GM18508 (cell line): ENCODE measurements around the gene ARHGAP18.

Source experiments
- ATAC-seq: cut with Tn5 transposase; IDR thresholded peaks from one replicate; pipeline ENCODE4 v1.9.1; 2021; ENCODE audit warnings: moderate number of reproducible peaks; ENCODE audit not compliant: insufficient read depth, unreplicated experiment

The ARHGAP18 gene

DNA sequence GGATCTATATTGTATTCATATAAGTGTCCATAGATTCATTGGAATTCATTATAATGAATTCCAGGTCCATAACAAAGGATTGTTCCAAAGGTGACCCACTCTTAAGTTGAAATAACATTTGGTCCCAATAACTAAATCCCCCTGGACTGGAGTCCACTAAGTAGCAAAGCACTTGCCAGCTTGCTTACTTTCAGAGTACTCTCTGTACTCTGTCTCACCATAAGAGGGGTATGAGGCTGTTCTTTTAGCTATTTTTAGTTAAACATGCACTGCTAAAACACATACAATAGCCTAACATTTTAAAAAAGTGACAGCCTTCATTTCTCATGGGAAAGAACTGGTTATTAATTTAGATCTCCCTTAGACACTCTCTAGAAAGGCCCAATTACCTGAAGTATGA, 16.7 kb upstream of the ARHGAP18 start:
- ATAC-seq: no peak

GRCh38 chr6:129725341-129725740, 15.4 kb upstream of the ARHGAP18 start:
- no peak for ATAC-seq

DNA sequence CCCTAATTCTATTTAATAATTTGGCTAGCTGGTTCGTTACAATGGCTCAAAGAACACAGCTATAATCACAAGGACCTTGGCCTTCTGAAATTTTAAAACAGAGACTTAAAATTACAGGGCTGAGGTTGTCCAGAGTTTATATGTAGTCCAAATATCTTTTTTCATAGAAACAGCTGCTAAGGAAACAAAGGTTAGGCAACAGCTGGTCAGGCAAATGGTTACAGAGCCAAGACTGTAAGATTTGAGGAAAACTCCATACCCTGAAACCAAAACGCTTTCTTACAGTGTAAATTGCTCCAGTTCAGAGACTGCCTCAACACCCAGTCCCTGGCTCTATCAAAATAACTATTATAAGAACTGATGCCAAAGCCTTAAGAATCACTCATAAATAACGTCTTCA, 9.7 kb upstream of the ARHGAP18 start:
- ATAC-seq: no peak

DNA sequence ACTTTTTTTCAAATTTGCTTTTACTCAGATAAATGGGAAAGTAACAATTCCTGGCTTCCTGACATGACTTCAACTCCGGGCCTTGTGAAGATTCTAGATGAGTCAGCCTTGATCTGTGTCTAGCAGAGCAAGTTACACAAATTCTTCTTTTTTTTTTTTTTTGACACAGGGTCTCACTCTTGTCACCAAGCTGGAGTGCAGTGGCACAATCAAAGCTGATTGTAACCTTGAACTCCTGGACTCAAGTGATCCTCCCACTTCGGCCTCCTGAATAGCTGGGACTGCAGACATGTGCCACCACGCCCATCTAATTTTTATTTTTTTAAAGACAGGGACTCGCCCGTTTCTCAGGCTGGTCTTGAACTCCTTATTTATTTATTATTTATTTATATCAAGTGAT, 7.3 kb upstream of the ARHGAP18 start:
- ATAC-seq: no peak

DNA sequence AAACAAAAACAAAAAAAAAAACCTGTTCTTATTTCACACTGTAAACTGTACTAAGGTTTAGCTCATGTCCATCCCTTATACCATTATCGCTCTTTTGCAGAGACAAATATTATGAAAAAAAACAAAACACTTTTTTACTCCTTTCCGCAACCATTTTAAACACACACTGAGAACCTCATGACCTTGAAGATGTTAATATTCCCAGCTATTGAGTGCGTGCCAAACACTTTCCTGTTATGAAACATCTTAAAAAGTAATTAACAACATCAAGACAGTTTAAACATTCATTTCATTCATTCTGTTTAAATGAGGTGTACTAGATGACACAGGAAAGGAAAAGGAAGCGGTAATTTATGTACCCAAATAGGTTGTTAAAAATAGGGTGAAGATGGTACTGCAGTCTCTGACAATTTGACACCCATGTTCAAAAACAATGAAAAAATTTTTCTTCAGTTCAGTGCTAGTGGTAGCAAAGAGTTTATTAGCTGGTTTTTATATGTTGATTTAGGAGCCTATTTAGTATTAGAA, 3.9 kb upstream of the ARHGAP18 start:
- no peak for ATAC-seq

DNA sequence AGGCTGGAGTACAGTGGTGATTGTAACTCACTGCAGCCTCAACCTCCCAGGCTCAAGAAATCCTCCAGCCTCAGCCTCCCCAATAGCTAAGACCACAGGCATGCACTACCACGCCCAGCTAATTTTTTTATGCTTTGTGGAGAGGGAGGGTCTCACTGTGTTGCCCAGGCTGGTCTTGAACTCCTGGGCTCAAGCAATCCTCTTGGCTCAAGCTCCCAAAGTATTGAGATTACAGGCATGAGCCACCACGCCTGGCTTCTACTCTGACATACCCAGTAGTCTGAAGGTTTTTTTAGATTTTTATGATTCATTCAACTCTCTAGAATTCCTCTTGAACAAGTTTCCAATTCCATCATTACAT, 1.3 kb upstream of the ARHGAP18 start:
- ATAC-seq: no peak

DNA sequence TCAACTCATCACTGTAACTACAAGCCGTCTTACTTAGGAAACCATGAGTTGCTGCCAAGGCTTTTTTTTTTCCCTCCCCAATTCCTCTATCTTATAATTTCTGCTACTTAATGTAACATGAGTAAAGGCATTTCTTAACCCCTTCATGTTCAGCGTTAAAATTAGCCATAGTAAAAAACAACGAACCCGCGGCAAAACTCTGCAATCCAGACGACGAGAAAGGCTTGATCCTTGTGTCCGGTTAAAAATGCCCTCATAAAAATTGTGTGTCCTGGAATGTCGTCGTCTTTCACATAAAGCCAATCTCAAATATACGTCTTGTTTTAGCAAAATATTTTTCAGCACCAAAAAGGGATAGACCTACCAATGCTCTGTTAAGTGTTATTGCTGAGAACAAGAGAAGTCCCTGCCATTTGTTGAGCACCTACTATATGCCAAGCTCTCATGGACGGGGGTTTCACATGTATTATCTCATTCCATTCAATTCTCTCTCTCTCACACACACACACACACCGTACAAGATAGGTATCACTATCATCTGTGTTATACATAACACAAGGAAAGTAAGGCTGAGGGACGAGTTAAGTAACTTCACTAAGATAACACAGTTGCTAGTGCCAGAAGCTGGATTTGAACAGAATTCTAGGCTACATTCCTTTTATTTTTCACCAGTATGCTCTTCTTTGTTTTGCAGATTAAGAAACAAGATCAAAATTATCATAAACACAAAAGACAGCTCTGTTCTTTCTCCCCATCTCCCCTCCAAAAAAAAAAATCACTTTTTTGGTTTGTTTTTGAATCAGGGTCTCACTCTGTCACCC, 683 bp upstream of the ARHGAP18 start:
- ATAC-seq: no peak

DNA sequence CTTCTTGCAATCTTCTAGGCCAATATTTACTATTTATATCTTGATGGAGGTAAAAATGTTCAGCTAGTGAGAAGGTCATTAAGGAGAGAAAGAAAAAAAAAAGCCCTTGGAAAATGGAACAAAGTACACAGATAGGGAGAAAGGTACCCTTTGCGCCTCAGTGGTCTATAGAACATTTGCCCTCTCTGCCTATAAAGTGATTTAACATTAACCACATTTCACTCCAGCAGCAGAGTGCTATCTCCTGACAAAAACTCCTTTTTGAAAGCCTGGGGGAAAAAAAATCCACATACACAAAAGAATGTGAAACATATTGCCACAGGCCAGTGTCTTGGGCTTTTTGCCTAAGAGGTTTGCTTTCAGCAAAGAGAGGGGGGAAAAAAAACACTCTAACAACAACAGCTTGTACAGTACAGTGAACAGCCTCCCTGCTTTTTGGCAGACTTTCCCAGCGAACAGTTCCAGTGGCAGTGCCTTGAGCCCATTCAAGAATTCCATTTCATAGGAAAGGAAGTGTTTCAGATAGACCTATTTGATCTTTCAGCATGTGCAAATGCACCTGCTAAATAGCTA, 695 bp downstream of the ARHGAP18 start:
- no peak for ATAC-seq

GRCh38 chr6:129708496-129709195, 1.3 kb downstream of the ARHGAP18 start:
- no peak for ATAC-seq

DNA sequence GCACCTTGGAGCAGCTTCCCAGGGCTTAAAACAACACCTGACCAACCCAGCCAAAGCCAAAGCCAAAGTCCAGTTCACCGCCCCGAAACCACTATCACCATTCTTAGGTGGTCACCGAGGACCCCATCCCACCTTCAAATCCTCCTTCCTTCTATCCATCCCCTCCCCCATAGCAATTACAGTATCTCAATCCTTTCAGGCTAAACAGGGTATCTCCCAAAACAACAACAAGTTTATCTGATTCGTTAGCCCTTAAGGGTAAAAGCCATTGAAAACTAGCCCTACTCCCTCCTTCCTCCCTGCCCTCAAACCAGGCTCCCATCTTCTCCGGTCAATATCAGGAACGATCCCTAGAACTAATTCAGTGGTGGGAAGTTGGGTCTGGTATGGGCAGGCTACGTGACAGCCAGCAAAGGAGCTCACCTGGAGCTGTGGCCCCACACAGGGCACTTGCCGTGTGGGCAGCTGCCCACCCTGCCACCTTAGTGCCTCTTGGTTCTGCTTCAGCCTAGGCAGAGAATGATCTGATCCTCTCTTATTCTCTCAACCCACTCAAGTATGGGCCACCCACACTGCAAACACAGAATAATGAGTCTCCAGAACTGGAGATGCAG, 2.0 kb downstream of the ARHGAP18 start:
- ATAC-seq: no peak

- no peak for ATAC-seq
Observed at GRCh38 chr6:129707028-129707427, 2.9 kb downstream of the ARHGAP18 start.

DNA sequence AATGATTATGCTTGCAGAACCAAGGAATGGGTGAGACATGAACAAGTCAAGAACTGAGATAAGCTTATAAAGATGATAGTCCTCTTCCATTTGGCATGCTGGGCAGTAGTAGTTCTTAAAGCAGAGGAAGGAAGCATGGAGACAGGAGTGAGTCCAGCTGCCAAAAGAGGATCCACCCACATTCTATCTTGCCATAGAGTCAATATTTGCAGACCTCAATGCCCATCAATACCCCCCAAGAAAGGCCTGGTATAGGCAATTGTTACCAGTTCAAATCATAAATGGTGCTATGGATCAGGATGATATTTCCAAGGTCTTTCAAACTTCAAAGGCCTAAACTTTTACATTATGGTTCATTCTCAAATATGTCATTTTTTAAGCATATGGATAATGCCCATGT, 4.8 kb downstream of the ARHGAP18 start:
- no peak for ATAC-seq

DNA sequence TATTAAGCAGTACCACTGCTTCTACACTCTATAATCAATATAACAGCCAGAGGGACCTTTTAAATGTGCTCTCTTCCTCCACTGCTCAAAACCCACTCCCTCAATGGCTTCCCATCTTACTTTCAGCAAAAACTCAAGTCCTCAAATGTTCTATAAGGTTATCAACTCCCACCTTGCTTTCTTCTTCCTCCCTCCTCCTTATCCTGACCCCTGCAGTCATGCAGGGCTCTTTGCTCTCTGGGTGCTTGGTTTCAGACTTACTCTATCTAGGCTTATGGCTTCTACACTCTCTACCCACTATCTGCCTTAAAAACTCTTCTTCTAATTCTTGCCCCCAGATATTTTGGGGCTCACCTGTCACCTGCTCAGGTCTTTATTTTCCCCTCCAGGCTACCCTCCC, 5.3 kb downstream of the ARHGAP18 start:
- ATAC-seq: no peak

- ATAC-seq: no peak
Observed at GRCh38 chr6:129701721-129702455, 8.1 kb downstream of the ARHGAP18 start.

DNA sequence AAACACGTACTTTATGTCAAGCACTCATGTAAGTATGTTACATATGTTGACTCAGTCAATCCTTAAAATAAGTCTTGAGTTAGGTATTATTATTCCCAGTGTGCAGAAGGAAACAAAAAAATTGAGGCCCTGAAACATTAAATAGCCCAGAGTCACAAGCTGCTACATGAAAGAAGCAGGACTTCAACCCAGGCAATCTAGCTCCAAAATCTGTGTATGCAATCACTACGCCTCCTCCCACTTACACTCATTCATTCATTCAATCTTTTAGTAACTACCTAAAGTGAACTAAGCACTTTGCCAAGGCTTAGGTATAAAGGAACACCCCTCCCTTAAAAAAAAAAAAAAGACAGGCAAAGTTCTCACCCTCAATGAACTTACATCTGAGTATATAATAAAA, 9.3 kb downstream of the ARHGAP18 start:
- ATAC-seq: no peak

DNA sequence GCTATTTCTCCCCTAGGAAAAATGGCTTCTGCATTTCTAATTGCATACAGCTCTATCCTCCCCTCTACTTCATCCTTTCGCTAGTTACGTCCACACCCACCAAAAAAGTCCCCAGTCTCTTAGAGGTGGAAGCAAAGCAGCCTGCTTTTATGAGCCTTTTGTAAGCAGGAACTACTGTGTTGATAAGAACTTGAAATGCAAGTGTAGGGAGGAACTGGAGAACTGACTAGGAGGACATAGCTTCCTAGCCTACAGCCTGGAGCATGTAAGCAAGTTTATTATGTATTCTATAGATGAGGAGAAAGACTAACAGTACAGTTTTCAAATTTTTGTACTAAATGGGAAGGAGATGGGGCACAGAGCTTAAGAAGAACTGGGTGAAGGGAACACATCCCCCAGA, 10.3 kb downstream of the ARHGAP18 start:
- ATAC-seq: no peak

DNA sequence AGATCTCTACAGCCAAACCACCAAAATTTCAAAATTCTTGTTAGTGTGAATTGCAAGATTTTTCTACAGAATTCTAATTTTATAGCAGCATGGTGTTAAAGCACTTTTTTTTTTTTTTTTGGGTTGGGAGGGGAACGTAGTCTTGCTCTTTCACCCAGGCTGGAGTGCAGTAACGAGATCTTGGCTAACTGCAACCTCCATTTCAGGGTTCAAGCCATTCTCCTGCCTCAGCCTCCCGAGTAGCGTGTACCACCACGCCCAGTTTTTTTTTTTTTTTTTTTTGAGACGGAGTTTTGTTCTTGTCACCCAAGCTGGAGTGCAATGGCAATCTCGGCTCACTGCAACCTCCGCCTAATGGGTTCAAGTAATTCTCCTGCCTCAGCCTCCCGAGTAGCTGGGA, 11.5 kb downstream of the ARHGAP18 start:
- ATAC-seq: no peak

- ATAC-seq: no peak
Observed at GRCh38 chr6:129697788-129698187, 12.2 kb downstream of the ARHGAP18 start.

GRCh38 chr6:129696843-129697242, 13.1 kb downstream of the ARHGAP18 start:
- no peak for ATAC-seq

- no peak for ATAC-seq
Observed at GRCh38 chr6:129696028-129696418, 14.0 kb downstream of the ARHGAP18 start.
